Gastrocnemius medialis (tissue), 4 donors: ENCODE results near the gene PIGN. TPM values are rescaled to one million over a fixed set of nuclear protein-coding genes. Genes with fewer than 3 reads are reported as not detected.

Experiments used
- ATAC-seq, 2 donors: fragments of 150-250 bp; one replicate each; pipeline ENCODE4 v1.9.1; 2016
- DNase-seq, 2 donors: peaks; one replicate each; pipeline ENCODE4 v3.0.0-alpha.2; 2019
- H3K27ac ChIP-seq, 4 donors: fragments of 200-600 bp; sonication (generic); 1 replicate in 1 of 4; 2 replicates in 3 of 4; pipeline ENCODE4 v1.5.1; 2016 to 2018; ENCODE audit warnings: mild to moderate bottlenecking in 2 of 4, moderate library complexity in 1 of 4
- H3K27me3 ChIP-seq, 3 donors: fragments of 200-600 bp; sonication (generic) in 2 of 3; 1 replicate in 1 of 3; 2 replicates in 2 of 3; pipeline versions ENCODE4 v1.5.1 to v1.6.0; 2016 to 2019; ENCODE audit warnings: mild to moderate bottlenecking in 1 of 3, moderate library complexity in 1 of 3
- H3K36me3 ChIP-seq, 2 donors: fragments of 200-600 bp; sonication (generic) in 1 of 2; one replicate each; pipeline ENCODE4 v1.5.1; 2017 to 2018
- H3K4me1 ChIP-seq, 2 donors: fragments of 200-600 bp; sonication (generic) in 1 of 2; one replicate each; pipeline ENCODE4 v1.5.1; 2016 to 2017; ENCODE audit warnings: mild to moderate bottlenecking in 2 of 2
- H3K4me3 ChIP-seq, 4 donors: fragments of 200-600 bp; sonication (generic) in 3 of 4; 1 replicate in 1 of 4; 2 replicates in 3 of 4; pipeline ENCODE4 v1.5.1; 2016 to 2019; ENCODE audit warnings: mild to moderate bottlenecking in 2 of 4
- H3K9me3 ChIP-seq, 3 donors: fragments of 200-600 bp; sonication (generic) in 2 of 3; 1 replicate in 1 of 3; 2 replicates in 2 of 3; pipeline ENCODE4 v1.5.1; 2016 to 2019
- CTCF ChIP-seq, 5 experiments: fragments of 450-650 bp in 3 of 5; fragments of 200-600 bp in 2 of 5; sonication (generic) in 2 of 5; IDR thresholded peaks in 4 of 5; conservative IDR thresholded peaks in 1 of 5; 1 replicate in 4 of 5; 2 replicates in 1 of 5; pipeline ENCODE4 v1.5.1; 2016 to 2019; ENCODE audit warnings: antibody characterized with exemption in 5 of 5, mild to moderate bottlenecking in 3 of 5, moderate library complexity in 3 of 5
- POLR2A ChIP-seq, 2 donors: fragments of 450-650 bp; IDR thresholded peaks; one replicate each; pipeline ENCODE4 v1.6.1; 2017; ENCODE audit warnings: antibody characterized with exemption in 2 of 2, mild to moderate bottlenecking in 2 of 2, moderate library complexity in 2 of 2
- in situ Hi-C, 4 donors: fragments of 200-750 bp; cut with MboI; loops; one replicate each; pipeline versions ENCODE4 v1.15.0 to v1.8.0; 2017; ENCODE audit warnings: low sequenced_read_pairs in 4 of 4
- intact Hi-C: fragments of 100-400 bp; cut with DNase I; formaldehyde crosslinking; loops from one replicate; pipeline ENCODE4 v1.15.1; 2023; ENCODE audit warnings: low total_unique reads
- total RNA-seq, 4 donors: library from RNA; depleted of rRNA; stranded (reverse); fragments of >200 nt; gene quantifications; one replicate each; pipeline versions ENCODE4 v1.1.0 to v1.2.3, GENCODE V29; 2016

Gene PIGN
- total RNA-seq, 4 donors from 2014 or later: 10.7 to 18.7 (median 14.8) TPM

GRCh38 chr18:62131301-62131909 is 55.5 kb downstream of the PIGN start:
- TF ChIP-seq CTCF (IDR thresholded peaks at IDR 0.05 in 4 of 5, conservative IDR thresholded peaks at IDR 0.05 in 1 of 5) (peak; percentile 69 to 84 (median 78)), POLR2A (IDR thresholded peaks at IDR 0.05) (no peak)
- Histone ChIP-seq H3K27me3 (no peaks in the 10 kb centered on the region), H3K36me3 (no peaks in the 10 kb centered on the region), H3K4me3 (no peak overlapping the region), H3K4me1 (no peaks in the 10 kb centered on the region), H3K27ac (no peak overlapping the region), H3K9me3 (no peaks in the 10 kb centered on the region)
- intact Hi-C loops (loop anchor here (1.0 kb wide), 2 partner anchors 549 to 580 kb away; no protein-coding TSS in a partner anchor), in situ Hi-C loops (loop anchor here in 3 of 4 donors (10.0 to 25.0 kb wide), 4 partner anchors 219 to 1044 kb away; no protein-coding TSS in a partner anchor)
- ATAC-seq (no peak), DNase-seq (peak; percentile 13 to 14)

GRCh38 chr18:62128157-62128556 is 58.7 kb downstream of the PIGN start:
- intact Hi-C loops: no loop called here
- no peaks in the 10 kb centered on the region for H3K4me1 ChIP-seq

GRCh38 chr18:62126737-62127136 is 60.1 kb downstream of the PIGN start:
- in situ Hi-C loops: loop anchor here (10.0 to 25.0 kb wide), 4 partner anchors 214 to 1039 kb away; no protein-coding TSS in a partner anchor
- Histone ChIP-seq H3K27ac (no peak overlapping the region), H3K4me3 (no peak overlapping the region), H3K36me3 (no peaks in the 10 kb centered on the region), H3K9me3 (no peaks in the 10 kb centered on the region), H3K27me3 (no peaks in the 10 kb centered on the region), H3K4me1 (no peaks in the 10 kb centered on the region)
- TF ChIP-seq CTCF (IDR thresholded peaks at IDR 0.05 in 4 of 5, conservative IDR thresholded peaks at IDR 0.05 in 1 of 5) (no peak), POLR2A (IDR thresholded peaks at IDR 0.05) (no peak)
- ATAC-seq (no peak), DNase-seq (no peak)
- intact Hi-C loops: no loop called here

More at GRCh38 chr18:62128157-62128556, 58.7 kb downstream of the PIGN start:
- DNase-seq (no peak), ATAC-seq (no peak)
- in situ Hi-C loops: loop anchor here (10.0 to 25.0 kb wide), 4 partner anchors 216 to 1041 kb away; no protein-coding TSS in a partner anchor
- no peak overlapping the region for H3K4me3 ChIP-seq
- TF ChIP-seq POLR2A (IDR thresholded peaks at IDR 0.05) (no peak), CTCF (IDR thresholded peaks at IDR 0.05 in 4 of 5, conservative IDR thresholded peaks at IDR 0.05 in 1 of 5) (no peak)
- H3K36me3 ChIP-seq: no peaks in the 10 kb centered on the region
- no peaks in the 10 kb centered on the region for H3K27me3 ChIP-seq
- H3K9me3 ChIP-seq: no peaks in the 10 kb centered on the region
- no peak overlapping the region for H3K27ac ChIP-seq

- ATAC-seq: no peak
- TF ChIP-seq CTCF (IDR thresholded peaks at IDR 0.05 in 4 of 5, conservative IDR thresholded peaks at IDR 0.05 in 1 of 5) (no peak), POLR2A (IDR thresholded peaks at IDR 0.05) (no peak)
- intact Hi-C loops (no loop called here), in situ Hi-C loops (loop anchor here (10.0 to 25.0 kb wide), 4 partner anchors 213 to 1038 kb away; no protein-coding TSS in a partner anchor)
- Histone ChIP-seq H3K4me3 (no peak overlapping the region), H3K36me3 (no peaks in the 10 kb centered on the region), H3K9me3 (no peaks in the 10 kb centered on the region), H3K27ac (no peak overlapping the region), H3K4me1 (no peaks in the 10 kb centered on the region), H3K27me3 (no peaks in the 10 kb centered on the region)
- DNase-seq: no peak
These were observed 61.2 kb downstream of the PIGN start for GRCh38 chr18:62125702-62126101.
